Hepatocyte (in vitro differentiated cells): Measurements from ENCODE around the gene SALL1. TPM values are rescaled to one million over a fixed set of nuclear protein-coding genes. Genes with fewer than 3 reads are reported as not detected.

Experiments
- DNase-seq: peaks from one replicate; pipeline ENCODE4 v3.0.0-alpha.2; 2016; ENCODE audit warnings: low spot score
- H2AFZ ChIP-seq: fragments of 200-600 bp; sonication (generic); 2 replicates; pipeline ENCODE4 v1.6.0; 2016; ENCODE audit warnings: antibody characterized with exemption, mild to moderate bottlenecking
- H3K27ac ChIP-seq: fragments of 200-600 bp; sonication (generic); 2 replicates; pipeline ENCODE4 v1.5.1; 2016; ENCODE audit warnings: mild to moderate bottlenecking
- H3K27me3 ChIP-seq: fragments of 200-600 bp; sonication (generic); 2 replicates; pipeline ENCODE4 v1.6.1; 2016
- H3K36me3 ChIP-seq: fragments of 200-600 bp; sonication (generic); replicated peaks from 2 replicates; pipeline ENCODE4 v1.5.1; 2016; ENCODE audit warnings: low read depth; ENCODE audit not compliant: insufficient read depth
- H3K4me1 ChIP-seq: fragments of 200-600 bp; sonication (generic); 2 replicates; pipeline ENCODE4 v1.5.1; 2016; ENCODE audit warnings: mild to moderate bottlenecking, moderate library complexity; ENCODE audit not compliant: insufficient read depth
- H3K4me2 ChIP-seq: fragments of 200-600 bp; sonication (generic); 2 replicates; pipeline ENCODE4 v1.6.0; 2016
- H3K4me3 ChIP-seq: fragments of 200-600 bp; sonication (generic); 2 replicates; pipeline ENCODE4 v1.5.1; 2016; ENCODE audit warnings: mild to moderate bottlenecking
- H3K79me2 ChIP-seq: fragments of 200-600 bp; sonication (generic); 2 replicates; pipeline ENCODE4 v1.6.0; 2017; ENCODE audit warnings: mild to moderate bottlenecking
- H3K9me2 ChIP-seq: fragments of 200-600 bp; sonication (generic); replicated peaks from 2 replicates; pipeline ENCODE4 v1.6.0; 2017; ENCODE audit warnings: mild to moderate bottlenecking; ENCODE audit not compliant: insufficient read depth
- H3K9me3 ChIP-seq: fragments of 200-600 bp; sonication (generic); 2 replicates; pipeline ENCODE4 v1.5.1; 2016; ENCODE audit warnings: low read depth, mild to moderate bottlenecking
- H4K20me1 ChIP-seq: fragments of 200-600 bp; sonication (generic); 2 replicates; pipeline ENCODE4 v1.6.0; 2016; ENCODE audit warnings: mild to moderate bottlenecking; ENCODE audit not compliant: insufficient read depth, poor library complexity, severe bottlenecking
- CTCF ChIP-seq: fragments of 200-600 bp; sonication (generic); IDR thresholded peaks from 2 replicates; pipeline ENCODE4 v1.5.1; 2016; ENCODE audit warnings: antibody characterized with exemption, mild to moderate bottlenecking; ENCODE audit not compliant: poor library complexity
- EZH2 ChIP-seq: fragments of 200-600 bp; sonication (generic); IDR thresholded peaks from 2 replicates; pipeline ENCODE4 v1.6.1; 2016; ENCODE audit warnings: antibody characterized with exemption, mild to moderate bottlenecking, borderline replicate concordance
- EZH2phosphoT487 ChIP-seq: fragments of 200-600 bp; sonication (generic); IDR thresholded peaks from one replicate; pipeline ENCODE4 v1.6.1; 2018; ENCODE audit warnings: antibody characterized with exemption, mild to moderate bottlenecking, low read depth, moderate library complexity; ENCODE audit not compliant: unreplicated experiment, severe bottlenecking
- WGBS: methylation state at CpG from one replicate; pipeline ENCODE4 v1.1.6; 2016; ENCODE audit warnings: low lambda C conversion rate; ENCODE audit errors: missing lambda C conversion rate; 5-methylcytosine and 5-hydroxymethylcytosine counted together
- polyA plus RNA-seq: library from polyadenylated mRNA; unstranded; fragments of >200 nt; fragmentation: Nextera tagmentation; extraction: Ambion mirVana; gene quantifications from 2 replicates; pipeline ENCODE4 v1.2.1, GENCODE V29; 2016
- total RNA-seq: library from RNA; depleted of rRNA; stranded (reverse); fragments of >200 nt; gene quantifications from 2 replicates; pipeline ENCODE4 v1.2.3, GENCODE V29; 2014

The SALL1 gene
- total and polyA plus RNA-seq, 2 experiments from 2014 or later: 2.4 to 5.4 TPM

DNA sequence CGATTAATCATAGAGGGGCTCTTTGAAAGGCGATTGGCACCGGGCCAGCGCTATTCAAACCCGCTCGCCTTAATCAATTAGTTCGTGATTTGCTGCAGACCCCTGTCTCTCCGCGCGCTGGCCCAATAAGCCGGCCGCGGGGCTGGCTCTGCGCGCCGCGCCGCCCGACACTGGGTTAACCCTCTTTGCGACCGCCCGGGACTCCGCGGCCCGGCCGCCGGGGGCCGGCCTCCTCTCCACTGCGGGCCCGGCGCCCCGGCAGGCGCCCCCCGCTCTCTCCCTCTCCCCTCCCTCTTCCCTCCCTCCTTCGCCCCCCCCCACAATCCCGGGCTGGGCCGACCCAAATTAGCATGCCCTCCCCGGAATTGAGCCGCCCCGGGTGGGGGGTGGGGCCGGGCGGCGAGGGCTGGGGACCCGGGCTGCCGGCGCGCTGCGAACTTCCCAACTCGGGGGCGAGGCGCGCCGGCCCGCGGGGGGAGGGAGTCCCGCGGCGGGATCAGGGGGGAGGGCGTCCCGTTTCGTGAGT is 428 bp upstream of the SALL1 start:
- peak; percentile 84 for DNase-seq
- under 1% methylated on average over 22 of the region's 61 CpGs for WGBS
- peaks cover 90% of the 10 kb centered on the region for H3K27me3 ChIP-seq

GRCh38 chr16:51150165-51150887 is 744 bp downstream of the SALL1 start:
- H3K36me3 ChIP-seq: no peaks in the 10 kb centered on the region
- peak overlapping the region; percentile 97 for H3K27ac ChIP-seq
- H3K4me1 ChIP-seq: peaks cover 6% of the 10 kb centered on the region
- no peak for DNase-seq
- no peaks in the 10 kb centered on the region for H3K9me3 ChIP-seq
- H3K4me3 ChIP-seq: peak overlapping the region; percentile 68
- TF ChIP-seq EZH2 (peak; percentile 100), CTCF (no peak), EZH2phosphoT487 (no peak)
- H3K79me2 ChIP-seq: peaks cover 58% of the 10 kb centered on the region
- H3K4me2 ChIP-seq: peak overlapping the region; percentile 82
- no peaks in the 10 kb centered on the region for H4K20me1 ChIP-seq
- peak overlapping the region; percentile 49 for H2AFZ ChIP-seq
- no peaks in the 10 kb centered on the region for H3K9me2 ChIP-seq
- peaks cover 78% of the 10 kb centered on the region for H3K27me3 ChIP-seq
- 2% methylated on average over 46 of the region's 53 CpGs for WGBS

More for the DNA sequence above, 428 bp upstream of the SALL1 start:
- Histone ChIP-seq H4K20me1 (no peaks in the 10 kb centered on the region), H3K79me2 (peaks cover 48% of the 10 kb centered on the region), H3K36me3 (no peaks in the 10 kb centered on the region), H3K4me3 (peak overlapping the region; percentile 68), H3K4me1 (peaks cover 15% of the 10 kb centered on the region), H3K9me2 (no peaks in the 10 kb centered on the region), H2AFZ (peak overlapping the region; percentile 50), H3K4me2 (peak overlapping the region; percentile 82), H3K9me3 (no peaks in the 10 kb centered on the region), H3K27ac (peak overlapping the region; percentile 97)
- TF ChIP-seq CTCF (no peak), EZH2 (no peak), EZH2phosphoT487 (peak; percentile 63)

DNA sequence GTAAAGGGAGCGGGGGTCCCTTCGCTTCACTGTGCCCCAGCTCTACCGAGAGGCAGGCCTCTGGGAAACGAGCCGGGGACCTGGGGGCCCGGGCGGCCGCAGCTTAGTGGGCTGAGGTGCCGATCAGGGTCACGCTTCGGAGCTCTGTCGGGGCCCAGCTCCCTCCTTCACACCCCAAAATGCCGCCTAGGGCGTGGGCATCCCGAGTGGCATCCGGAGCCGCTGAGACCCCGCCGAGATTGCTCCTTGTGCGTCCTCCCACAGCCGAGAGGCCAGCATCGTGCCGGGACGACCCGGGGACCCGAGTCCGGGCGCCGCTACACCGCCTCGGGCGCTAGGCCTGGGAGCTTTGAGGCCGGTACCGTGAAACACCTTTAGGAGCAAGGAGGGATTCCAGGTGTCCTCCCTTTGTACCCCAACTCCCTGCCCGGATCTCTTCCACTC is 1.3 kb downstream of the SALL1 start:
- H3K27me3 ChIP-seq: peaks cover 76% of the 10 kb centered on the region
- peak overlapping the region; percentile 22 for H2AFZ ChIP-seq
- H3K27ac ChIP-seq: peak overlapping the region; percentile 97
- no peaks in the 10 kb centered on the region for H4K20me1 ChIP-seq
- no peaks in the 10 kb centered on the region for H3K36me3 ChIP-seq
- H3K9me2 ChIP-seq: no peaks in the 10 kb centered on the region
- WGBS: 5% methylated on average over 35 of the region's 35 CpGs
- no peak for TF ChIP-seq CTCF
- TF ChIP-seq EZH2: no peak
- peak; percentile 52 for TF ChIP-seq EZH2phosphoT487
- H3K79me2 ChIP-seq: peaks cover 60% of the 10 kb centered on the region
- peaks cover under 1% of the 10 kb centered on the region for H3K4me1 ChIP-seq
- no peaks in the 10 kb centered on the region for H3K9me3 ChIP-seq
- H3K4me3 ChIP-seq: peak overlapping the region; percentile 68
- peak overlapping the region; percentile 82 for H3K4me2 ChIP-seq
- no peak for DNase-seq
